ENCODE measurements around the gene SPRY4. TPM values are rescaled to one million over a fixed set of nuclear protein-coding genes. Genes with fewer than 3 reads are reported as not detected.
A peak's percentile ranks its signal among the peaks of the same experiment; 100 is the strongest.
"Not testable (repeated sequence)": the region's sequence is repeated elsewhere in the genome, so short reads cannot be mapped to it uniquely, and the experiment has no call there.

SPRY4 gene
- 10 to 100 TPM; 32.5 to 36.5 (median 34.0) TPM for polyA plus RNA-seq (ENCODE audit: insufficient read length in 4 of 4)

DNA sequence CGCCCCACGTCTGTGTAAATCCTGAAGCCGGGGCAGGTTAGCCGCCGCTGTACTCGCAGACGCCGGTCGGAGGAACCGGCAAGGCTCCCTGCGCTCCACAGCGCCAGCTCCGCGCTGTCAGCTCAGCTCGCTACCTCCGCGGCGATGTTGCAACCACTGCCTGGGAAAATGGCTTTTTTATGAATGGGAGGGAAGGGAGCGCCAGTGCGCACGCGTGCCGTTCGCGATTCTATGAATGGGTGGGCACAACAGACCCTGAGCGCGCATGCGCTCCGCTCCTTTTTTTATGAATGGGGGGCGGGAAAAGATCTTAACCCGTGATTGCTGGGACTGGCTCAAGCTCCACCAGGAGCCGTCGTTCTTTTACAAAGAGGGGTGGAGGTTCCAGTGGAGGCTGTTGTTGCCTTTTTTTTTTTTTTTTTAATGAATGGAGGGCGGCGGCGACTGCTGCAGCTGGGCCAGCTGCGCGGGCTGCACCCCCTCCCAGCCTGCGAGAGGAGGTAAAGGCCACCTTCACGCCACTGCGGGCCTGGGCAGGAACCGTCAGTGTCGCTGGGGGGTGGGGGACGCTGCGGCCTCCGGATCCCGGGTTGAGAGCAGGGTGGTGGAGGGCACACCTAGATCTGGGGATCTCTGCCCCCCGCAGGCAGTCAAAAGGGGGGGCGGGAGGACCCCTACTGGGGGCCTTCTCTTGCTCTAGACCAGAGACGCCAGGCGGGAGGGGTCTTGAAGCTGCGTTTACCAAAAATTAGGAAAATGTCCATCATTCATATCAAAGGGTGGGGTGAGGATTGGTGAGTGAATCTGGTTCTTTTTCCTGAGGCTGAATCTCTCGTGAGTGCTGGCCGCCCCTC lies at the start of gene SPRY4:
SPRY4 (minus strand) TSS at position 151 of the 854 bp plus-strand sequence. CDS start 9,913 bp downstream, outside the sequence.
- DNase-seq (ENCODE audit: low read depth in 4 of 4, low spot score in 3 of 4) = peak; percentile 94 to 98 (median 97)

DNA sequence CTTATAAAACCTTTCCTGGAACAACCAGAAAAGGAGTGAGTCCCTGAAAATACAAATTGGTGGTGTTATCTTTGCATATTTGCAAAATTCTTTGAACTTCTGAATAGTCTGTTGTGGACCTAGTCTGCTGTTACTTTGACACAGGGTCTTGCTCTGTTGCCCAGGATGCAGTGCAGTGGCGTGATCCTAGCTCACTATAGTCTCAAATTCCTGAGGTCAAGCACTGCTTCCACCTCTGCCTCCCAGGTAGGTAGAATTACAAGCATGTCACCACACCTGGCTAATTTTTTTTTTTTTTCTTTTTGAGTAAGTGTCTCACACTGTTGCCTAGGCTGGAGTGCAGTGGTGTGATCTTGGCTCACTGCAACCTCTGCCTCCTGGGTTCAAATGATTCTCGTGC lies 43.7 kb upstream of the SPRY4 start:
- DNase-seq (ENCODE audit: low read depth in 4 of 4, low spot score in 3 of 4) = no peak

DNA sequence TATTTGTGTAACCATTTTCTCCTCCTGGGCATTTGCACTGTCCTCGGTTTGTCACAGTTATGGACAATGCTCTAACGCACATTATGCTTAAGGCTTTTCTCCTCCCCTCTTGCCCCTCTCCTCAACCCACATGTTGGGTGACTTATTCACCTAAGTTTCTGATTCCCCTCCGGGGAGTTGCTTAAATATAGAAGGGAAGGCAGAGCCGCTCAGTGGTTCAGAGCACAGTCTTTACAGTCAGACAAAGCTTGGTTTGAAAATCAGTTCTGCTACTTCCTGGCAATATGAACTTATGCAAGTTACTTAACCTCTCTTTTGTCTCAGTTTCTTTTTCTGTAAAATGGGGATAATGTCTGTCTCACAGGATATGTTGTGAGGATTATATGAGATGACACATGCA lies 41.2 kb upstream of the SPRY4 start:
- DNase-seq (ENCODE audit: low read depth in 4 of 4, low spot score in 3 of 4) = no peak

GRCh38 chr5:142364251-142365145 lies 39.7 kb upstream of the SPRY4 start:
- DNase-seq (ENCODE audit: low read depth in 4 of 4, low spot score in 3 of 4) = no peak

DNA sequence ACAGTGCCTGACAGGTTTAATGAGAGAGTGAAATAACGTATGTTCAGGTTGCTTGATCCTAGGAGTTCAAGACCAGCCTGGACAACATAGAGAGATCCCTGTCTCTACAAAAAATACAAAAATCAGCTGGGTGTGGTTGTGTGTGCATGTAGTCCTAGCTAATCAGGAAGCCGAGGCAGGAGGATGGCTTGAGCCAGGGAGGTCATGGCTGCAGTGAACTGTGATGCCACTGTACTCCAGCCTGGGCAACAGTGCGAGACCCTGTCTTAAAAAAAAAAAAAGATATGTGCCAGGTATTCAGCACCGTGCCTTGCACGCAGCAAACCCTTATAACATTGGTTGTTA lies 38.8 kb upstream of the SPRY4 start:
- DNase-seq (ENCODE audit: low read depth in 4 of 4, low spot score in 3 of 4) = no peak

GRCh38 chr5:142362193-142362592 lies 37.4 kb upstream of the SPRY4 start:
- not testable (repeated sequence) for DNase-seq (ENCODE audit: low read depth in 4 of 4, low spot score in 3 of 4)

DNA sequence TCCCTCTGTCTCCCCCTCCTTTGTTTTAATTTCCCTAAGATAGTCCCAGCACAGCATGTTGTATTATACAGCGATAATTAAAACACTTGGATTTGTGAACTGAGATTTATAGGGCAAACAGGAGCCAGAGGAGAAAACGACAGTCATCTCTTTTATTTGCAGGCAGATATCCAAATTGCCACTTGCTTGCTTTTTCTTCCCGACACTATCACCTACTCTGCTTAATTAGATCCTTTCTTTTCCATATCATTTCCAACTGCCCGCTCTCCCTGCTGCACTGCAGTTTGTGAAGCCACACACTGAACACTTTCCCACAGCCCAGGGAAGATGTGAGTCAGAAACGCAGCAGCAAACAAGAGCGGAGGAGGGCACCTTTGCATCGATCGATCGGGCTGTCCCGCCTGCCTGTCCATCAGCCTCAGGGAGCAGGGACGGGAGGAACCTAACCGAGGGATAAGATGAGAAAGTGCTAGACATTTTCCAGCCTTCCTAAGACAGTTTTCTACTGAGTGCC lies 35.8 kb upstream of the SPRY4 start:
- no peak for DNase-seq (ENCODE audit: low read depth in 4 of 4, low spot score in 3 of 4)

GRCh38 chr5:142360051-142360498 lies 35.3 kb upstream of the SPRY4 start:
- DNase-seq (ENCODE audit: low read depth in 4 of 4, low spot score in 3 of 4) = no peak

- DNase-seq (ENCODE audit: low read depth in 4 of 4, low spot score in 3 of 4) = no peak
Observed at GRCh38 chr5:142358648-142359047, 33.8 kb upstream of the SPRY4 start.

DNA sequence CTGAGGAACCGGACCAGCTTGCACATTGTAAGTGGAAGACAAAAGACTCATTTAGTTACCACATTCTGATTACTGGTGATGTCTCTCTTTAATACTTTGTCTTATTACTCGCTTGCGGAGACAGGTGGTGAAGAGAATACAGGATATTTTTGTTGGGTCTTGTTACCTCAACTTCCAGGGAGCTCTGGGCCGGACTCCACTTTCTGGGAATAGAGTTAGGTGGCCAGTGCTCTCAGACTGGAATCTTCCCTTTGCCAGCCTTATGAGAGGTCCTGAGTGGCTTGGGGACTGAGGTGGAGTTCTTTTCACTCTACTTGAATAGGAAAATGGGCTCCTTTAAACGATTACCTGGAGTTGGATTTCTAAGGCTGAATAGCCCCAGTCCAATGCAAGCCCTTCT lies 33.3 kb upstream of the SPRY4 start:
- no peak for DNase-seq (ENCODE audit: low read depth in 4 of 4, low spot score in 3 of 4)

DNA sequence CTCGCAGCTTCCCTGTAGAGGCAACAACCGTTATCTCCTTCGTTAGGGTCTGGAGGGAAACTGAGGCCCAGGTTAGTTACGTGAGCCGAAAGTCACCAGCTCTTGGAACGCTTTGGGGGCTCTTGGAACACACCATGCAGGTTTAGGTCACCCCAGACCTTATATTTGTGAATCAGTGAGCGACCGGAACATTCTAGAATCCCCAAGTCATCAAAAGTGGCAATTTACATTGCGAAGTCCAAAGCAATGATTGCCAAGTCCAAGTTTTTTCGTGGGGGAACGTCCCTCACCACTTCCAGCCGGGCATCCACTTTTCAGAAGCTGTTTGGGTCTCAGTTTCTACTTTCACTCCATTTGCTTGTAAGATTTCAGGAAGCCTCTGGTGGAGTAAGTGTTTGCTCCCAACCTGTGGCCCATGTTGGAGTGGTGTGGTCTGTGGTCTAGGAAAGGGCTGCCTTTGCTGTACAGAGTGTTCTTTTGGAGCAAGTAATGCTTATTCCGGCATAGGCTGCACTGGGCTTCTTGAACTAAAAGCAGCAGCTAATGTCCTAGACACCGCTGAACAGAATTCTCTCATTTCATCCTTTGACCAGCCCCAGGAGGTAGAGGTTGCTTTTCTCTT lies 32.8 kb upstream of the SPRY4 start:
- DNase-seq (ENCODE audit: low read depth in 4 of 4, low spot score in 3 of 4) = no peak

DNA sequence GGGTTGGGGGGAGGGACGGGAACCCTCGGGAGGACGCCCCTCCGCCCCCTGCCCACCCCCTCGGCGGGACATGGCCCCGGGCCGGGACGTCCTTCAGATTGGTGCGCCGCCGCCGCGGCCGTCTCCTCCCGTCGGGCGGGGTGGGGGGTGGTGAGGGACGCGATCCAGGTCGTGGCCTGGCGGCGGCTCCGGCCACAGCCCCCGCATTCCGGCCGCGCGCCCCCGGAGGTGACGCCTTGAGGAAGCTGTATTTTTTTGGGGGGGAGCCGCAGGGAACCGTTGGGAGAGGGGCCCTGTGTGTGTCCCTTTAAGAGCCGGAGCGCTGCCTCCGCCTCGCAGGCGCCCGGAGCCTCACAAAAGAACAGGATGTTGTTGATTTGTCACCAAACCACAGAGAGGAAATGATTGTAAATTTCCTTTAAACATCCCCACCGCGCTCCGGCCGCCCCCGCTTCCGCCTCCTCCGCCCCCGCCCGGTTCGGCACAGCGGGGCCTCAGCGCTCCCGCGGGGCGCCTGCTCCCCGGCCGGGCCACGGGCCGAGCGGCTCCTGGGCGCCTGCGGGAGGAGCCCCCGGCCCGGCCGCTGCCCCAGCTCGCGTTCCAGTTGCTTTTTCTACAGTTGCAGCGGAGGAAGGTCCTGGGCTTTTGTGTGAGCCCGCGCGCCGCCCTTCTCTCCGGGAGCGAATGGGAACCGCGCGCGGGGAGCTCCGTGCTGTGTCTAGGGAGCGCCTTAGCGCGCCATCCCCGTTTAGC lies 32.1 kb upstream of the SPRY4 start:
- peak; percentile 78 to 85 (median 82) for DNase-seq (ENCODE audit: low read depth in 4 of 4, low spot score in 3 of 4)

- DNase-seq (ENCODE audit: low read depth in 4 of 4, low spot score in 3 of 4) = peak in 2 of 4 donors; percentile 64 to 69
Observed at GRCh38 chr5:142356349-142356715, 31.5 kb upstream of the SPRY4 start.

- no peak for DNase-seq (ENCODE audit: low read depth in 4 of 4, low spot score in 3 of 4)
Observed at GRCh38 chr5:142353071-142353472, 28.3 kb upstream of the SPRY4 start.

DNA sequence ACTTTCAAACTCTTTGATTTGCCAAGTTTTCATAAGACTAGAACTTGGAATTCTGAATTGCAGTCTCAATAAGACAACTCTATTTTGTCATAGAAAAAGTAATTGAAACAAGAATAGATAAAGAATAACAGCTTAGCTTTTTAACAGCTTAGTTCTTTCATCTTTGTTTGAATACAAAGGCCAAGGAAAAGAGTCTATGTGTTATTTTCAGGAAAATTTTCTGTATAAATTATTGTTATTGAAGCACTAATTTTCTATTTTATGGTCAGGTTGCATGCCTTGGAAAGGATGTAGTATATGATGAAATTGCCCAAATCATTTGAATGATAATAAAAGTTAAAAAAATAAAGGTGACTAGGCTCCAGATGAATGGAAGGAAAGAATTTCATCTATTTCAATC lies 25.2 kb upstream of the SPRY4 start:
- DNase-seq (ENCODE audit: low read depth in 4 of 4, low spot score in 3 of 4) = no peak

DNA sequence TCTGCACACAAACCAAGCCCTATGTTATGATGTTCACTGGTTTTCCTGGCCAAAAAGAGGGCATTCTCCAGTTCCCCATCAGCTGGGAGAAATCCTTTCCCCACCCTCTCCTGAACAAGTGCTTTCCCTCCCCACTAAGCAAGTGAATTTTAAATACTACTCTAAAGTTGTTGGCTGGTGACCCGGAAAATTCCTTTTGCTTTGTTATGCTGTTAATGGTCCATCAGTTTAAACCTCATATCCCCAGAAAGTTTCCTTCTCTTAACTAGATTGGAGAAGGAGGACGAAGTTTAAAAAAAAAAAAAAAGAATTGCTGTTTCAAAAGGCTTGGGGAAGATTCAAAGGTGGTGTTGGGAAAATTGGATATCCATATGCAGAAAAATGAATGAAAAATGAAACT lies 21.9 kb upstream of the SPRY4 start:
- DNase-seq (ENCODE audit: low read depth in 4 of 4, low spot score in 3 of 4) = no peak

DNA sequence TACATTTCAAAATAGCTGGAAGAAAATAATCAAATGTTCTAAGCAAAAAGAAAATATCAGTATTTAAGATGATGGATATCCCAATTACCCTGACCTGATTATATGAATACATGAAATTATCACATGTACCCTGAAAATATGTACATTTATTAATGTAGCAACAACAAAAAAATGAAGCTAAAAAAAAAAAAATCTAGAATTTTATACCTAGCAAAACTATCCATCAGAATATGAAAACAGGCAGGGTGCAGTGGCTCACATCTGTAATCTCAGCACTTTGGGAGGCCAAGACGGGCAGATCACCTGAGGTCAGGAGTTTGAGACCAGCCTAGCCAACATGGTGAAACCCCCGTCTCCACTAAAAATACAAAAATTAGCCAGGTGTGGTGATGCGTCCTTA lies 20.1 kb upstream of the SPRY4 start:
- DNase-seq (ENCODE audit: low read depth in 4 of 4, low spot score in 3 of 4) = not testable (repeated sequence)

DNA sequence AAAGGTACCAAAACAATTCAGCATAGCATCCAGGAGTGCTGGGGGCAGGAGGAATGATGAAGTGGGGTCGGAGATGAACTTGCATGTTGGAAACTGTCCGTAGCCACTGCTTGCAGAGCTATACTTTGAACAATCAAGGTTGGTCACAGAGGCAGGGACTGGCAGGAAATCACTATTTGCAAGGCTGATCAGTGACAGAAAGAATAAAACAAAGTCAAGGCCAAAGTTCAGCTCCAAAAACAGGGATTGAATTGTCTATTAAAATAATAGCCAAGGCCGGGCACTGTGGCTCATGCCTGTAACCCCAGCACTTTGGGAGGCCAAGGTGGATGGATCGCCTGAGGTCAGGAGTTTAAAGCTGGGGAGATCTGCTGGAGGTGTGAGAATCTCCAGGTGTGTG lies 18.7 kb upstream of the SPRY4 start:
- no peak for DNase-seq (ENCODE audit: low read depth in 4 of 4, low spot score in 3 of 4)

DNA sequence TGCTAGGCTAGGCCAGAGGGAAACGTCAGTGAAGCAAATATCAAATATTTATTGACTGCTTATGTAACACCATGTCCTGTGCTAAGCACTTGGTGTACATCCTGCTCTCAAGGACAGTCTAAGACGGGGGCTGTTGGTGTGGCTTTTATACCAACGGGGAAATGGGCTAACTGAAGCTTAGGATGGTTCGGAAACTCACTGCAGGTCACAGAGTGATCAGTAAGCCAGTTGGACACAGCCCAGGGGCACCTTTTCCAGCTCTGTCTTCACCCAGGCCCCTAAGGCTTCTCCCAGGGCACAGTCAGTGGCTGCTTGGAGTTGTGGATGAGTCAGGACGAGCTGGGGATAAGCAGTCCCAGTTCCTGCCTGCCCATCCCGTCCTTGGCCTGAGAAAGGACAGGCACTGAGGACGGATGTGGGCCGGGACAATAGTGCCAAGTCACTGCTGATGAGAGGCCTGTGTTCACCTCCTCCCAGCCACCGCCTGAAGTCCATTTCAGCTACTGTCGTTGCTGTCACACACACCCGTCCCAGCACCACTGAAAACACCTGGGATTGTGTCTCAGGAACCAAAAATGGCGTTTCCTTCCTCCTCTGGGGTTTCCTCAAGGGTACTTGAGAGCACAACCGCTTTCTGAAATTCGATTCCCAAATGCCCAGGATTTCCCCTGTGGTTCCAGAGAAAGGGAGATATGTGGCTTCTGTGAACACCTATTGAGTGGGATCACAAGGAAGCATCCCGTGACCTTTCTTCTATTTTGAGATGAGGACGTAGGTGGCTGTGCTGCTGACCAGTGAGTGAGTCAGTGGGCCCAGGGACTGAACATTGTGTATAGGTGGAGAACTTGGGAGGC lies 17.5 kb upstream of the SPRY4 start:
- DNase-seq (ENCODE audit: low read depth in 4 of 4, low spot score in 3 of 4) = no peak
